Testis (tissue), 2 donors: ENCODE data around the gene HBB.

Experiments used
- POLR2A ChIP-seq: fragments of 450-650 bp; IDR thresholded peaks from one replicate; pipeline ENCODE4 v1.6.1; 2017; ENCODE audit warnings: antibody characterized with exemption, mild to moderate bottlenecking, moderate library complexity
- TF ChIP-seq, protein P1 (sequence below), 3 experiments: fragments of 450-650 bp in 2 of 3; fragments of 200-600 bp in 1 of 3; sonication (generic) in 1 of 3; IDR thresholded peaks; one replicate each; pipeline ENCODE4 v1.5.1; 2016 to 2019; ENCODE audit warnings: antibody characterized with exemption in 3 of 3, mild to moderate bottlenecking in 2 of 3, moderate library complexity in 1 of 3

DNA sequence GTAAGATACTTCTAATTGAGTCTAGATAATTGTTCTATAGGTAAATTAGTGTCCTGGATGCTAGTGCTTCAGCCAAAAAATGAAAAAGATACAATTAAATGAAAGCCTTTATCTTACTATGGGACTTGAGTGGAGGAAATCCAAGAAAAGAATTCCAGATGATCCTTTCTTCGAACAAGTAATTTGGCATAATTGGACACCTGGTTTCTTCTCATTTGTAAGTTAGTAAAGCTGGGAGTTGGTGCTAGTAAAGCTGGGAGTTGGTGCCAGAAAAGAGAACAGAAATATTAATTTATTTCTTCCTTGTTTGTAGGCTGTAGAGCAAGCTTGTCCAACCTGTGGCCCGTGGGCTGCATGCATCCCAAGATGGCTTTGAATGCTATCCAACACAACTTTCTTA lies 38.7 kb downstream of the HBB start:
- TF ChIP-seq, protein P1, sequence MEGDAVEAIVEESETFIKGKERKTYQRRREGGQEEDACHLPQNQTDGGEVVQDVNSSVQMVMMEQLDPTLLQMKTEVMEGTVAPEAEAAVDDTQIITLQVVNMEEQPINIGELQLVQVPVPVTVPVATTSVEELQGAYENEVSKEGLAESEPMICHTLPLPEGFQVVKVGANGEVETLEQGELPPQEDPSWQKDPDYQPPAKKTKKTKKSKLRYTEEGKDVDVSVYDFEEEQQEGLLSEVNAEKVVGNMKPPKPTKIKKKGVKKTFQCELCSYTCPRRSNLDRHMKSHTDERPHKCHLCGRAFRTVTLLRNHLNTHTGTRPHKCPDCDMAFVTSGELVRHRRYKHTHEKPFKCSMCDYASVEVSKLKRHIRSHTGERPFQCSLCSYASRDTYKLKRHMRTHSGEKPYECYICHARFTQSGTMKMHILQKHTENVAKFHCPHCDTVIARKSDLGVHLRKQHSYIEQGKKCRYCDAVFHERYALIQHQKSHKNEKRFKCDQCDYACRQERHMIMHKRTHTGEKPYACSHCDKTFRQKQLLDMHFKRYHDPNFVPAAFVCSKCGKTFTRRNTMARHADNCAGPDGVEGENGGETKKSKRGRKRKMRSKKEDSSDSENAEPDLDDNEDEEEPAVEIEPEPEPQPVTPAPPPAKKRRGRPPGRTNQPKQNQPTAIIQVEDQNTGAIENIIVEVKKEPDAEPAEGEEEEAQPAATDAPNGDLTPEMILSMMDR (IDR thresholded peaks at IDR 0.05), result no peak
- TF ChIP-seq POLR2A, result no peak
